ENCODE results near the gene FAM174A. TPM values are rescaled to one million over a fixed set of nuclear protein-coding genes. Genes with fewer than 3 reads are reported as not detected.

FAM174A gene
- total RNA-seq, 1 donor from 2014 or later, result 9.0 TPM

- Mint-ChIP-seq H3K36me3 (ENCODE audit: low read depth, unreplicated experiment) (no peaks in the 10 kb centered on the region), H3K4me3 (ENCODE audit: unreplicated experiment) (no peak overlapping the region), H3K9me3 (ENCODE audit: unreplicated experiment) (no peaks in the 10 kb centered on the region), H3K27ac (ENCODE audit: unreplicated experiment) (no peak overlapping the region), H3K4me1 (ENCODE audit: unreplicated experiment) (no peaks in the 10 kb centered on the region), H3K27me3 (ENCODE audit: unreplicated experiment) (no peaks in the 10 kb centered on the region)
- DNase-seq (ENCODE audit: low spot score), result no peak
- TF ChIP-seq, protein P1, sequence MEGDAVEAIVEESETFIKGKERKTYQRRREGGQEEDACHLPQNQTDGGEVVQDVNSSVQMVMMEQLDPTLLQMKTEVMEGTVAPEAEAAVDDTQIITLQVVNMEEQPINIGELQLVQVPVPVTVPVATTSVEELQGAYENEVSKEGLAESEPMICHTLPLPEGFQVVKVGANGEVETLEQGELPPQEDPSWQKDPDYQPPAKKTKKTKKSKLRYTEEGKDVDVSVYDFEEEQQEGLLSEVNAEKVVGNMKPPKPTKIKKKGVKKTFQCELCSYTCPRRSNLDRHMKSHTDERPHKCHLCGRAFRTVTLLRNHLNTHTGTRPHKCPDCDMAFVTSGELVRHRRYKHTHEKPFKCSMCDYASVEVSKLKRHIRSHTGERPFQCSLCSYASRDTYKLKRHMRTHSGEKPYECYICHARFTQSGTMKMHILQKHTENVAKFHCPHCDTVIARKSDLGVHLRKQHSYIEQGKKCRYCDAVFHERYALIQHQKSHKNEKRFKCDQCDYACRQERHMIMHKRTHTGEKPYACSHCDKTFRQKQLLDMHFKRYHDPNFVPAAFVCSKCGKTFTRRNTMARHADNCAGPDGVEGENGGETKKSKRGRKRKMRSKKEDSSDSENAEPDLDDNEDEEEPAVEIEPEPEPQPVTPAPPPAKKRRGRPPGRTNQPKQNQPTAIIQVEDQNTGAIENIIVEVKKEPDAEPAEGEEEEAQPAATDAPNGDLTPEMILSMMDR (IDR thresholded peaks at IDR 0.05; ENCODE audit: unreplicated experiment), result no peak
Observed at GRCh38 chr5:100505984-100506670, 29.0 kb upstream of the FAM174A start.

DNA sequence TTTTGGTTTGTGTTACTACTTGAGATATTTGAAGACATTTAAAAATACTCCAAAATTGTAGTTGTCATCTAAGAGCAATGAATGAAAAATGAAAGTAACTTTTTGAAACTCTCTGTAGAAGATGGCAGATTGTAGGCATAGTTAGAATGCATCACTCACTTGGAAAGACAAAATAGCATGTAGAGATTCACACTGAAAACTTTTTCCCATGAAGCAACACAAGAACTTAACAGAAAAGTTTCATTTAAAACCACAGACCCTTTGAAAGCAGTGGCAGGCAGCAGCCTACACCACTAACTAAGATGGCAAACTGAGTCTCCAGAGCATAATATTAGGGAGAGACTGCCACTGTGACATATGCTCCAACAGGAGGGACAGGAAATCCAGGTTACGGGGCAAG is 18.9 kb upstream of the FAM174A start:
- Mint-ChIP-seq H3K27ac (ENCODE audit: unreplicated experiment) (no peak overlapping the region), H3K4me3 (ENCODE audit: unreplicated experiment) (no peak overlapping the region), H3K9me3 (ENCODE audit: unreplicated experiment) (no peaks in the 10 kb centered on the region), H3K4me1 (ENCODE audit: unreplicated experiment) (no peaks in the 10 kb centered on the region), H3K36me3 (ENCODE audit: low read depth, unreplicated experiment) (no peaks in the 10 kb centered on the region), H3K27me3 (ENCODE audit: unreplicated experiment) (peaks cover 1% of the 10 kb centered on the region)
- DNase-seq (ENCODE audit: low spot score), result no peak
- TF ChIP-seq, protein P1 (IDR thresholded peaks at IDR 0.05; ENCODE audit: unreplicated experiment), result no peak

- TF ChIP-seq, protein P1 (IDR thresholded peaks at IDR 0.05; ENCODE audit: unreplicated experiment), result no peak
- no peak overlapping the region for H3K27ac Mint-ChIP-seq (ENCODE audit: unreplicated experiment)
- H3K27me3 Mint-ChIP-seq (ENCODE audit: unreplicated experiment), result peaks cover 1% of the 10 kb centered on the region
- no peak overlapping the region for H3K4me3 Mint-ChIP-seq (ENCODE audit: unreplicated experiment)
- no peak for DNase-seq (ENCODE audit: low spot score)
- no peaks in the 10 kb centered on the region for H3K36me3 Mint-ChIP-seq (ENCODE audit: low read depth, unreplicated experiment)
- H3K4me1 Mint-ChIP-seq (ENCODE audit: unreplicated experiment), result no peaks in the 10 kb centered on the region
- no peaks in the 10 kb centered on the region for H3K9me3 Mint-ChIP-seq (ENCODE audit: unreplicated experiment)
Observed at GRCh38 chr5:100517301-100517974, 17.7 kb upstream of the FAM174A start.

- no peak for DNase-seq (ENCODE audit: low spot score)
- Mint-ChIP-seq H3K27me3 (ENCODE audit: unreplicated experiment) (peaks cover 1% of the 10 kb centered on the region), H3K27ac (ENCODE audit: unreplicated experiment) (no peak overlapping the region), H3K36me3 (ENCODE audit: low read depth, unreplicated experiment) (no peaks in the 10 kb centered on the region), H3K4me1 (ENCODE audit: unreplicated experiment) (no peaks in the 10 kb centered on the region), H3K4me3 (ENCODE audit: unreplicated experiment) (no peak overlapping the region), H3K9me3 (ENCODE audit: unreplicated experiment) (no peaks in the 10 kb centered on the region)
- TF ChIP-seq, protein P1 (IDR thresholded peaks at IDR 0.05; ENCODE audit: unreplicated experiment), result no peak
Observed at GRCh38 chr5:100518377-100518776, 16.8 kb upstream of the FAM174A start.

DNA sequence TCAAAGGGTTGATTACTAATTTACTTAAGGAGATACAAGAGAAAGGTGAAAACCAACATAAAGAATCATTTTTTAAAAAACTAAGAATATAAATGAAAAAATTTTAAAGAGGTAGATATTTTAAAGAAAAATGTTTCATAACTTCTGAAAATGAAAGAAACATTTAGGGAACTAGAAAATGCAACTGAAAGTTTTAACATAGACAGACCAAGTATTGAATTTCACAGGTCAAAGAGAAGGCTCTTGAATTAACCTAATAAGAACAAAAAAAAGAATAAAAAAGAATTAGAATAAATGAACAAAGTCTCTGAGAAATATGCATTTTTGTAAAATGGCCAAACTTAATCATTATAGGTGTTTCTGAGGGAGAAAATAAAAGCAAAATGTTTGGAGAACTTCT is 16.1 kb upstream of the FAM174A start:
- no peak for DNase-seq (ENCODE audit: low spot score)
- Mint-ChIP-seq H3K36me3 (ENCODE audit: low read depth, unreplicated experiment) (no peaks in the 10 kb centered on the region), H3K4me1 (ENCODE audit: unreplicated experiment) (no peaks in the 10 kb centered on the region), H3K4me3 (ENCODE audit: unreplicated experiment) (no peak overlapping the region), H3K27ac (ENCODE audit: unreplicated experiment) (no peak overlapping the region), H3K9me3 (ENCODE audit: unreplicated experiment) (no peaks in the 10 kb centered on the region), H3K27me3 (ENCODE audit: unreplicated experiment) (peaks cover 1% of the 10 kb centered on the region)
- TF ChIP-seq, protein P1 (IDR thresholded peaks at IDR 0.05; ENCODE audit: unreplicated experiment), result no peak
